ENCODE data around the gene BPIFA2. TPM values are rescaled to one million over a fixed set of nuclear protein-coding genes. Genes with fewer than 3 reads are reported as not detected.
"Not testable (repeated sequence)": the region's sequence is repeated elsewhere in the genome, so short reads cannot be mapped to it uniquely, and the experiment has no call there.

BPIFA2 gene
- total RNA-seq, 4 donors from 2014 or later = not detected

DNA sequence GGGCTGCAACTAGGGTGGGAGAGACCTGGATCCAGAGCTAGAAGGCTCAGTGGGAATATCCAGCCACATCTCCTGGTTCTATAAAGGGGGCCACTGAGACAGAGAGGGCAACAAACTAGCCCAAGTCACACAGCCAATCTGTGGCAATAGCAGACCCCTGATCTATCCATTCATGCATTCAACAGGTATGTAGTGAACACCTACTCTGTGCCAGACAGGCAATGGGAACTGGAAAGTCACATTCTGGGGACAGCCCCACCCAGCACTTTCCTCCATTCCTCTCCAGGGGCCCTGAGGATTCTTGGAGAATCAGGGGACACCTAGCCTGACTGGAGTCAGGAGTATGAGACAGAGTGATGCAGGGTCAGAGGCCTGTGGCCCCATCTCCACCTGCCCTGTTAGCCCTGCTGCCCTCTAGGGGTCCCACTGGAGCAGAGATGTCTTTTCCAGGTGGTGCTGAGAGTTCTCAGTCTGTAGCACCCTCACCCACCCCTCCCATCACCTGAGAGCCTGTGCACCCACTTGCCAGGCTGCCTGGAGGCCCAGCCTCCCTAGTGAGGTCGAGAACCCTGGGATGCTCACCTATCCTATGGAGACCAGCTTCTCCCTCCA lies 13.6 kb downstream of the BPIFA2 start:
- no peaks in the 10 kb centered on the region for H3K36me3 ChIP-seq
- no peak overlapping the region for H3K27ac ChIP-seq
- DNase-seq (no peak), ATAC-seq (no peak)
- H3K9me3 ChIP-seq = peaks cover 0 to 6% (median 0%) of the 10 kb centered on the region in 3 donors
- intact Hi-C loops (cut with DNase I; ENCODE audit: low total_unique reads) (no loop called here), in situ Hi-C loops (cut with MboI; ENCODE audit: low sequenced_read_pairs in 4 of 4) (no loop called here)
- no peaks in the 10 kb centered on the region for H3K27me3 ChIP-seq
- no peak for TF ChIP-seq POLR2A (IDR thresholded peaks at IDR 0.05)
- TF ChIP-seq, protein P1, sequence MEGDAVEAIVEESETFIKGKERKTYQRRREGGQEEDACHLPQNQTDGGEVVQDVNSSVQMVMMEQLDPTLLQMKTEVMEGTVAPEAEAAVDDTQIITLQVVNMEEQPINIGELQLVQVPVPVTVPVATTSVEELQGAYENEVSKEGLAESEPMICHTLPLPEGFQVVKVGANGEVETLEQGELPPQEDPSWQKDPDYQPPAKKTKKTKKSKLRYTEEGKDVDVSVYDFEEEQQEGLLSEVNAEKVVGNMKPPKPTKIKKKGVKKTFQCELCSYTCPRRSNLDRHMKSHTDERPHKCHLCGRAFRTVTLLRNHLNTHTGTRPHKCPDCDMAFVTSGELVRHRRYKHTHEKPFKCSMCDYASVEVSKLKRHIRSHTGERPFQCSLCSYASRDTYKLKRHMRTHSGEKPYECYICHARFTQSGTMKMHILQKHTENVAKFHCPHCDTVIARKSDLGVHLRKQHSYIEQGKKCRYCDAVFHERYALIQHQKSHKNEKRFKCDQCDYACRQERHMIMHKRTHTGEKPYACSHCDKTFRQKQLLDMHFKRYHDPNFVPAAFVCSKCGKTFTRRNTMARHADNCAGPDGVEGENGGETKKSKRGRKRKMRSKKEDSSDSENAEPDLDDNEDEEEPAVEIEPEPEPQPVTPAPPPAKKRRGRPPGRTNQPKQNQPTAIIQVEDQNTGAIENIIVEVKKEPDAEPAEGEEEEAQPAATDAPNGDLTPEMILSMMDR (IDR thresholded peaks at IDR 0.05 in 4 of 5, conservative IDR thresholded peaks at IDR 0.05 in 1 of 5) = no peak
- H3K4me1 ChIP-seq = no peaks in the 10 kb centered on the region
- H3K4me3 ChIP-seq = no peak overlapping the region

DNA sequence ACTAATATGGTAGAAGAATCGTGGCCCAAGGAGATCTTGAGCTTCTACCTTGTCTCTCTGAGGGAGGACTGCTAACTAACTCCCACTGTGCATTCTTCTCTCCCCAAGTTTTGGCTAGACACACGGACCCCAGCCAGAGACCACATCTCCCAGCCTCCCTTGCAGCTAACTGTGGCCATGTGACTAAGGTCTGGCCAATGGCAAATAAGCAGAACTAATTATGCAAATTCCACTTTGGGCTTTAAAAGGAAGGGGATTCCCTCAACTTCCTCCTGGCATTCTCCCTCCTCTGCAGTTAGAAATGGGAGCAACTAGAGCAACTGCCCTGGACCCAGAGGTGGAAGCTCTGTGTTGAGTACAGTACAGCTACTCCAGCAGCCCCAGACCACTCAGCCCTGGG lies 15.4 kb downstream of the BPIFA2 start:
- Histone ChIP-seq H3K36me3 (no peaks in the 10 kb centered on the region), H3K4me3 (no peak overlapping the region), H3K4me1 (no peaks in the 10 kb centered on the region), H3K27ac (no peak overlapping the region), H3K27me3 (no peaks in the 10 kb centered on the region), H3K9me3 (peaks cover 0 to 6% (median 0%) of the 10 kb centered on the region in 3 donors)
- DNase-seq (no peak), ATAC-seq (no peak)
- TF ChIP-seq, protein P1 (IDR thresholded peaks at IDR 0.05 in 4 of 5, conservative IDR thresholded peaks at IDR 0.05 in 1 of 5) = no peak
- TF ChIP-seq POLR2A (IDR thresholded peaks at IDR 0.05) = no peak
- intact Hi-C loops (cut with DNase I; ENCODE audit: low total_unique reads) (no loop called here), in situ Hi-C loops (cut with MboI; ENCODE audit: low sequenced_read_pairs in 4 of 4) (no loop called here)

DNA sequence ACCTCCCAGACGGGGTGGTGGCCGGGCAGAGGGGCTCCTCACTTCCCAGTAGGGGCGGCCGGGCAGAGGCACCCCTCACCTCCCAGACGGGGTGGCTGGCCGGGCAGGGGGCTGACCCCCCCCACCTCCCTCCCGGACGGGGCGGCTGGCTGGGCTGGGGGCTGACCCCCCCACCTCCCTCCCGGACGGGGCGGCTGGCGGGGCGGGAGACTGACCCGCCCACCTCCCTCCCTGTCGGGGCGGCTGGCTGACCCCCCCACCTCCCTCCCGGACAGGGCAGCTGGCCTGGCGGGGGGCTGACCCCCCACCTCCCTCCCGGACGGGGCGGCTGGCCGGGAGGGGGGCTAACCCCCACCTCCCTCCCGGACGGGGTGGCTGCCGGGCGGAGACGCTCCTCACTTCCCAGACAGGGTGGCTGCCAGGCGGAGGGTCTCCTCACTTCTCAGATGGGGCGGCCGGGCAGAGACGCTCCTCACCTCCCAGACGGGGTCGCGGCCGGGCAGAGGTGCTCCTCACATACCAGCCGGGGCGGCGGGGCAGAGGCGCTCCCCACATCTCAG lies 17.2 kb downstream of the BPIFA2 start:
- H3K4me3 ChIP-seq; H3K36me3 ChIP-seq; H3K27ac ChIP-seq; DNase-seq; H3K4me1 ChIP-seq; H3K27me3 ChIP-seq; ATAC-seq; H3K9me3 ChIP-seq; intact Hi-C loops (cut with DNase I; ENCODE audit: low total_unique reads); in situ Hi-C loops (cut with MboI; ENCODE audit: low sequenced_read_pairs in 4 of 4): not testable (repeated sequence)

DNA sequence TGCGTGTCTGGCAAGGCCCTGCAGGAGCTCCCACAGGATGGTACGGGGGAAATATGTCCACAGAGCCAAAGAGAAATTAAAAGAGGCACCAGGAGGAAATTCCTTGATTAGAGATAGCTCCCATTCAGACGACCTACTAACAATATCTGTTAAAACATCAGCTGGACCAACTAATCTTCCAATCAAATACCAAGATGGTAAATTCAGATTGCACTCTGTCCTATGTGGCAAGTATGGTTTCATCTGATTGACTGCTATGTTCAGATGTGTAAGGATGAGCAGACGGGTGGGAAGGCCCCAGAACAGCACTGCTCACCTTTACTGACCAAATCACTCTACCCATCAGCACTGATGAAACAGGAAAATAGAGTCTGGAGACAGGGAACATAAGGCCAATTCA lies 19.5 kb downstream of the BPIFA2 start:
- Histone ChIP-seq H3K4me3 (no peak overlapping the region), H3K4me1 (no peaks in the 10 kb centered on the region), H3K27me3 (peaks cover 0 to 2% (median 0%) of the 10 kb centered on the region in 3 donors), H3K9me3 (peaks cover 0 to 6% (median 0%) of the 10 kb centered on the region in 3 donors), H3K36me3 (no peaks in the 10 kb centered on the region), H3K27ac (no peak overlapping the region)
- intact Hi-C loops (cut with DNase I; ENCODE audit: low total_unique reads) = no loop called here
- in situ Hi-C loops (cut with MboI; ENCODE audit: low sequenced_read_pairs in 4 of 4) = no loop called here
- DNase-seq (no peak), ATAC-seq (no peak)
- TF ChIP-seq, protein P1 (IDR thresholded peaks at IDR 0.05 in 4 of 5, conservative IDR thresholded peaks at IDR 0.05 in 1 of 5) = no peak
- no peak for TF ChIP-seq POLR2A (IDR thresholded peaks at IDR 0.05)

DNA sequence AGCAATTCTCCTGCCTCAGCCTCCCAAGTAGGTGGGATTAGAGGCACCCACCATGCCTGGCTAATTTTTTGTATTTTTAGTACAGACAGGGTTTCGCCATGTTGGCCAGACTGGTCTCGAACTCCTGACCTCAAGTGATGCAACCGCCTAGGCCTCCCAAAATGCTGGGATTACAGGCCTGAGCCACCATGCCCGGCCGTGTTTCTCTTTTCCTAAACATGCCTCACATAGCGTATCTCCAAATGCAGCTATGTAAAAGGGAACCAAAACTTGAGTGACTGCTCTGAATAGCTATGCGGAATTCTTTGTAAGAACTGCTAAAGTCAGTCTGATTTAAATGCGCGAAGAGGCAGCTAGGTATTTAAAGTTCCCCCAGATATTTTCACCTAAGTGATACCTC lies 20.5 kb downstream of the BPIFA2 start:
- Histone ChIP-seq H3K4me1 (no peaks in the 10 kb centered on the region), H3K4me3 (no peak overlapping the region), H3K27ac (no peak overlapping the region), H3K36me3 (no peaks in the 10 kb centered on the region), H3K27me3 (peaks cover 0 to 2% (median 0%) of the 10 kb centered on the region in 3 donors), H3K9me3 (peaks cover 0 to 4% (median 0%) of the 10 kb centered on the region in 3 donors)
- DNase-seq (no peak), ATAC-seq (no peak)
- intact Hi-C loops (cut with DNase I; ENCODE audit: low total_unique reads) = no loop called here
- no peak for TF ChIP-seq POLR2A (IDR thresholded peaks at IDR 0.05)
- TF ChIP-seq, protein P1 (IDR thresholded peaks at IDR 0.05 in 4 of 5, conservative IDR thresholded peaks at IDR 0.05 in 1 of 5) = no peak
- in situ Hi-C loops (cut with MboI; ENCODE audit: low sequenced_read_pairs in 4 of 4) = no loop called here
